H9 (cell line): ENCODE data around the gene RAI1. TPM values are rescaled to one million over a fixed set of nuclear protein-coding genes. Genes with fewer than 3 reads are reported as not detected.
A peak's percentile ranks its signal among the peaks of the same experiment; 100 is the strongest.

Source experiments
- DNase-seq: peaks from one replicate; pipeline ENCODE4 v3.0.0-alpha.2; 2017
- H2AFZ ChIP-seq: one replicate; pipeline ENCODE4 v1.6.1; 2013; ENCODE audit warnings: mild to moderate bottlenecking, low read length, control low read depth, moderate library complexity
- H2AK5ac ChIP-seq: 2 replicates; pipeline ENCODE4 v1.6.1; 2013; ENCODE audit warnings: low read length, control low read depth, mixed read lengths; ENCODE audit not compliant: insufficient read length
- H2BK120ac ChIP-seq: one replicate; pipeline ENCODE4 v1.6.1; 2013; ENCODE audit warnings: low read depth, mild to moderate bottlenecking, low read length, control low read depth, inconsistent platforms; ENCODE audit not compliant: poor library complexity, severe bottlenecking
- H2BK12ac ChIP-seq: 2 replicates; pipeline ENCODE4 v1.6.1; 2013; ENCODE audit warnings: low read length, control low read depth, mixed read lengths, low read depth; ENCODE audit not compliant: insufficient read length
- H2BK15ac ChIP-seq: 2 replicates; pipeline ENCODE4 v1.6.1; 2013; ENCODE audit warnings: low read depth, low read length, control low read depth
- H2BK20ac ChIP-seq: one replicate; pipeline ENCODE4 v1.6.1; 2013; ENCODE audit warnings: low read depth, mild to moderate bottlenecking, low read length, control low read depth, inconsistent platforms; ENCODE audit not compliant: poor library complexity, severe bottlenecking
- H2BK5ac ChIP-seq: 2 replicates; pipeline ENCODE4 v1.6.1; 2013; ENCODE audit warnings: low read length, control low read depth, mixed read lengths; ENCODE audit not compliant: insufficient read length
- H3K14ac ChIP-seq: 2 replicates; pipeline ENCODE4 v1.6.1; 2013; ENCODE audit warnings: low read length, control low read depth; ENCODE audit not compliant: insufficient read depth
- H3K18ac ChIP-seq: 2 replicates; pipeline ENCODE4 v1.6.1; 2013; ENCODE audit warnings: low read depth, mild to moderate bottlenecking, mixed read lengths, low read length, control low read depth; ENCODE audit not compliant: insufficient read length
- H3K23ac ChIP-seq: 2 replicates; pipeline ENCODE4 v1.6.1; 2013; ENCODE audit warnings: low read length, control low read depth, mixed read lengths, low read depth; ENCODE audit not compliant: insufficient read length
- H3K23me2 ChIP-seq: 2 replicates; pipeline ENCODE4 v1.6.1; 2013; ENCODE audit warnings: low read depth, mild to moderate bottlenecking, mixed read lengths, low read length, control low read depth; ENCODE audit not compliant: insufficient read length, poor library complexity, severe bottlenecking
- H3K27ac ChIP-seq: 2 replicates; pipeline ENCODE4 v1.5.1; 2013; ENCODE audit warnings: low read length, control low read depth, mixed read lengths, low read depth; ENCODE audit not compliant: insufficient read length
- H3K27me3 ChIP-seq: 2 replicates; pipeline ENCODE4 v1.6.1; 2013; ENCODE audit warnings: low read length, control low read depth, inconsistent platforms; ENCODE audit not compliant: insufficient read depth
- H3K4ac ChIP-seq: 2 replicates; pipeline ENCODE4 v1.6.1; 2013; ENCODE audit warnings: low read depth, mild to moderate bottlenecking, control low read depth, inconsistent platforms, low read length, moderate library complexity
- H3K4me1 ChIP-seq: 2 replicates; pipeline ENCODE4 v1.6.1; 2013; ENCODE audit warnings: low read length, control low read depth, inconsistent platforms; ENCODE audit not compliant: insufficient read depth
- H3K4me2 ChIP-seq: 2 replicates; pipeline ENCODE4 v1.6.1; 2013; ENCODE audit warnings: low read length, control low read depth, mixed read lengths; ENCODE audit not compliant: insufficient read length, insufficient read depth
- H3K56ac ChIP-seq: 2 replicates; pipeline ENCODE4 v1.6.1; 2013; ENCODE audit warnings: low read depth, mild to moderate bottlenecking, mixed read lengths, low read length, control low read depth; ENCODE audit not compliant: insufficient read length
- H3K79me1 ChIP-seq: 2 replicates; pipeline ENCODE4 v1.6.1; 2013; ENCODE audit warnings: low read depth, mild to moderate bottlenecking, moderate library complexity, low read length, control low read depth, inconsistent platforms; ENCODE audit not compliant: insufficient read depth, poor library complexity, severe bottlenecking
- H3K79me2 ChIP-seq: 2 replicates; pipeline ENCODE4 v1.6.1; 2013; ENCODE audit warnings: low read length, control low read depth, inconsistent platforms; ENCODE audit not compliant: insufficient read depth
- H3K9ac ChIP-seq: 2 replicates; pipeline ENCODE4 v1.6.1; 2013; ENCODE audit warnings: low read length, control low read depth, mixed read lengths; ENCODE audit not compliant: insufficient read length; ENCODE audit errors: extremely low read depth
- H3K9me3 ChIP-seq: one replicate; pipeline ENCODE4 v1.6.1; 2013; ENCODE audit warnings: low read depth, low read length, inconsistent platforms; ENCODE audit not compliant: control insufficient read depth
- H3T11ph ChIP-seq: one replicate; pipeline ENCODE4 v1.6.1; 2013; ENCODE audit warnings: mild to moderate bottlenecking, low read length, control low read depth, inconsistent platforms
- H4K20me1 ChIP-seq: one replicate; pipeline ENCODE4 v1.6.1; 2013; ENCODE audit not compliant: control insufficient read depth, insufficient read length, insufficient read depth
- H4K5ac ChIP-seq: 2 replicates; pipeline ENCODE4 v1.6.1; 2013; ENCODE audit warnings: low read depth, mild to moderate bottlenecking, mixed read lengths, low read length, control low read depth; ENCODE audit not compliant: insufficient read length
- H4K8ac ChIP-seq: replicated peaks from 2 replicates; pipeline ENCODE4 v1.6.1; 2013; ENCODE audit warnings: low read length, control low read depth, mixed read lengths, low read depth; ENCODE audit not compliant: insufficient read length
- H4K91ac ChIP-seq: 2 replicates; pipeline ENCODE4 v1.6.1; 2013; ENCODE audit warnings: low read depth, mild to moderate bottlenecking, moderate library complexity, mixed read lengths, low read length, control low read depth; ENCODE audit not compliant: insufficient read length
- H3K27ac Mint-ChIP-seq, 3 experiments: 2 replicates in 2 of 3; 3 replicates in 1 of 3; pipeline ENCODE4 v1.8.0; 2020 to 2021; ENCODE audit warnings: mixed read lengths in 3 of 3, mild to moderate bottlenecking in 1 of 3, moderate library complexity in 1 of 3
- H3K27me3 Mint-ChIP-seq: 2 replicates; pipeline ENCODE4 v1.8.0; 2021; ENCODE audit warnings: low read depth, mild to moderate bottlenecking, moderate library complexity, mixed read lengths
- H3K36me3 Mint-ChIP-seq, 3 experiments: 2 replicates in 2 of 3; 3 replicates in 1 of 3; pipeline ENCODE4 v1.8.0; 2020 to 2021; ENCODE audit warnings: low read depth in 3 of 3, mixed read lengths in 3 of 3; ENCODE audit not compliant: insufficient read depth in 1 of 3
- H3K4me1 Mint-ChIP-seq, 2 experiments: 2 replicates each; pipeline ENCODE4 v1.8.0; 2020; ENCODE audit warnings: mixed read lengths in 2 of 2
- H3K4me3 Mint-ChIP-seq, 2 experiments: 2 replicates in 1 of 2; 3 replicates in 1 of 2; pipeline ENCODE4 v1.8.0; 2020 to 2021; ENCODE audit warnings: mild to moderate bottlenecking in 2 of 2, mixed read lengths in 2 of 2, moderate library complexity in 1 of 2
- H3K9me3 Mint-ChIP-seq, 2 experiments: 2 replicates in 1 of 2; 3 replicates in 1 of 2; pipeline ENCODE4 v1.8.0; 2020; ENCODE audit warnings: mild to moderate bottlenecking in 2 of 2, mixed read lengths in 2 of 2, moderate library complexity in 1 of 2
- WGBS: extraction: QIAGEN DNeasy Blood & Tissue Kit; methylation state at CpG from one replicate; pipeline ENCODE4 v1.1.7; 2013; ENCODE audit warnings: missing lambda C conversion rate, low lambda C conversion rate, mixed read lengths; ENCODE audit not compliant: insufficient read length; ENCODE audit errors: extremely low coverage; 5-methylcytosine and 5-hydroxymethylcytosine counted together
- total RNA-seq: library from RNA; stranded (reverse); gene quantifications from 2 replicates; pipeline ENCODE4 v1.2.1, GENCODE V29; 2021
- TF ChIP-seq, protein P1 (sequence below): fragments of 200-600 bp; sonication (generic); conservative IDR thresholded peaks from 3 replicates; pipeline ENCODE4 v1.8.0; 2021; ENCODE audit warnings: antibody characterized with exemption, mild to moderate bottlenecking

Gene RAI1
- total RNA-seq, 1 experiment from 2014 or later = 1.5 TPM

DNA sequence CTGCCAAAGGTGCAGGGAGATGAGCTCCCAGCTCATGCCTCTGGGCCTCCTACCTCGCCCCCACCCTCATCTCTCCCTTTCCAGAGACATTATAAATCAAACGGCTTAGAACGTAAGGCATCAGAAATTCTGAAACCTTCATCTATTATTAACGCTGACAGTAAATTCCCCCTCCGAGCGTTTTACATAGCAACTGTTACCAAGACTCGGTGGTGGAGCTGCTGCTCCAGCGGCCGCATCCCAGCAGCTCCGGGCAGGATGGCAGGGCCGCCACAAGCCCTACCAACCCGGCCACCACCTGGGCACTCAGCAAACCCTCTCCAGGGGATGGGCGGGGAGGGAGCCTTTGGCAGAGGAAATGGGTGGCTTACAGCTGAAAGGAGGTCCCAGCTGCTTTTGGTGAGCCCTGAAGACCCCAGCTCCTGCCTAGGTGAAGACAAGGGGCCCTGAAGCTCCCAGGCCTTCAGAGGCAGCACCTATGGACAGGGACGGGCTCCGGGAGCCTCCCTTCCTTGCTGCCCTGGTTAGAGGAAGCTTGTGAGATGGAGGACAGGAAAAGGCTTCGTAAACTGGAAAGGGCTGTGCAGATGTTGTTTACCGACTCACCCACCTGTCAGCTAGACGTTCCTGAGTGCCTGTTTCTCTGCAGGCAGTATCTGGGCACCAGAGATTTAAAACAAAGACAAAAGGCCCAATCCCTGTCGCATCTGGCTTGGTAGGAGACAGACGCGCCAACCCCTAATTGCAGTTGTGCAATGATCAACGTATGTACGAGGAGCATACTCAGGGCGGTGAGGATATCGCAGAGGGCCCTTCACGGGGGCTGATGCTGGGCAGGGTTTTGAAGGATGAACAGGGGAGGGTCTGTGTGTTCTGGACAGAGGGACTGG, 76.9 kb downstream of the RAI1 start:
- Histone ChIP-seq H4K8ac (no peak overlapping the region), H3K4ac (no peak overlapping the region), H3K79me1 (no peaks in the 10 kb centered on the region), H4K5ac (no peak overlapping the region), H2BK120ac (no peak overlapping the region), H3K14ac (no peak overlapping the region; the same call in 1 of the 2 replicates), H3K4me2 (no peak overlapping the region), H4K91ac (no peak overlapping the region), H3K4me1 (no peaks in the 10 kb centered on the region), H2BK15ac (no peak overlapping the region), H3K56ac (no peak overlapping the region), H3K27me3 (no peaks in the 10 kb centered on the region), H2BK12ac (no peak overlapping the region), H3K27ac (no peak overlapping the region), H4K20me1 (no peaks in the 10 kb centered on the region), H3K9me3 (no peaks in the 10 kb centered on the region), H3K23ac (no peak overlapping the region), H3K23me2 (no peaks in the 10 kb centered on the region), H2BK20ac (no peak overlapping the region), H2BK5ac (no peak overlapping the region), H3K79me2 (no peaks in the 10 kb centered on the region), H2AFZ (no peak overlapping the region), H3K9ac (no peak overlapping the region), H2AK5ac (no peak overlapping the region), H3K18ac (no peak overlapping the region), H3T11ph (no peak overlapping the region)
- WGBS = no CpG with 5 or more reads among the region's 26 CpGs
- H3K27me3 Mint-ChIP-seq = peaks cover 16% of the 10 kb centered on the region
- peaks cover 9 to 26% of the 10 kb centered on the region in 2 experiments for H3K4me1 Mint-ChIP-seq
- H3K36me3 Mint-ChIP-seq = no peaks in the 10 kb centered on the region; a peak in 1 of 7 replicates
- TF ChIP-seq, protein P1, sequence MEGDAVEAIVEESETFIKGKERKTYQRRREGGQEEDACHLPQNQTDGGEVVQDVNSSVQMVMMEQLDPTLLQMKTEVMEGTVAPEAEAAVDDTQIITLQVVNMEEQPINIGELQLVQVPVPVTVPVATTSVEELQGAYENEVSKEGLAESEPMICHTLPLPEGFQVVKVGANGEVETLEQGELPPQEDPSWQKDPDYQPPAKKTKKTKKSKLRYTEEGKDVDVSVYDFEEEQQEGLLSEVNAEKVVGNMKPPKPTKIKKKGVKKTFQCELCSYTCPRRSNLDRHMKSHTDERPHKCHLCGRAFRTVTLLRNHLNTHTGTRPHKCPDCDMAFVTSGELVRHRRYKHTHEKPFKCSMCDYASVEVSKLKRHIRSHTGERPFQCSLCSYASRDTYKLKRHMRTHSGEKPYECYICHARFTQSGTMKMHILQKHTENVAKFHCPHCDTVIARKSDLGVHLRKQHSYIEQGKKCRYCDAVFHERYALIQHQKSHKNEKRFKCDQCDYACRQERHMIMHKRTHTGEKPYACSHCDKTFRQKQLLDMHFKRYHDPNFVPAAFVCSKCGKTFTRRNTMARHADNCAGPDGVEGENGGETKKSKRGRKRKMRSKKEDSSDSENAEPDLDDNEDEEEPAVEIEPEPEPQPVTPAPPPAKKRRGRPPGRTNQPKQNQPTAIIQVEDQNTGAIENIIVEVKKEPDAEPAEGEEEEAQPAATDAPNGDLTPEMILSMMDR = no peak
- DNase-seq = no peak
- peak overlapping the region in 1 of 3 experiments; percentile 87; a peak in 1 of 7 replicates for H3K27ac Mint-ChIP-seq
- no peak overlapping the region for H3K4me3 Mint-ChIP-seq
- no peaks in the 10 kb centered on the region for H3K9me3 Mint-ChIP-seq
